NK-92 (cell line): ENCODE results near the gene F2RL1.
"Not testable (repeated sequence)": the region's sequence is repeated elsewhere in the genome, so short reads cannot be mapped to it uniquely, and the experiment has no call there.

Experiments used
- DNase-seq: peaks from one replicate; lab custom pipeline; 2025; ENCODE audit not compliant: unreplicated experiment; lab: John Stamatoyannopoulos, UW

Gene F2RL1

GRCh38 chr5:76805821-76806505 is 12.9 kb upstream of the F2RL1 start:
- DNase-seq: no peak

- no peak for DNase-seq
These were observed 11.5 kb upstream of the F2RL1 start for GRCh38 chr5:76807296-76807695.

DNA sequence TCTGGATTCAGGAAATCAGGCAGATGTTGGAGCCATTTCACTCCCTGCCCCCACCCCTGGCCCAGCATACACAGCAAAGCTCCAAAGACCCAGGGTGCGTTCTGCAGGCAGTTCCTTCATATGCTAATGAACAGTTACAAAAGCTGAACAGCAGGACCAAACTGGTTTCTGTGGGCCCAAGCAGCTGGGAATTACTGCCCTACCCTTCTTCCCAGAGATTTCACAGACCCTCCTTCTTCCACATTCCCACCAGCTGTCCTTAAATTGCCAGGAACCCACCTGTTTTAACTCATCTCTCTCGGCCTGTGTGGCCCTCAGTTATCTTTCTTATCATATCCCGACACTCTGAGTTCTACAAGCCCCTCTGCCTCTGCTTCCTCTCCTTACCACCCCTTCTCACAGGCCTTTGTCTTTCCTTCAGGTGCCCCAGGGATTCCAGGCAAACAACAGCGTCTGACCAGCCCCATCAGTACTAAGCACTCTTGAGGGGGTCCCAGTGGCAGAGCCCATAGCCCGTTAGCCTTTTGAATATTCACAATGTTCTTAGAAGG is 10.6 kb upstream of the F2RL1 start:
- DNase-seq: no peak

DNA sequence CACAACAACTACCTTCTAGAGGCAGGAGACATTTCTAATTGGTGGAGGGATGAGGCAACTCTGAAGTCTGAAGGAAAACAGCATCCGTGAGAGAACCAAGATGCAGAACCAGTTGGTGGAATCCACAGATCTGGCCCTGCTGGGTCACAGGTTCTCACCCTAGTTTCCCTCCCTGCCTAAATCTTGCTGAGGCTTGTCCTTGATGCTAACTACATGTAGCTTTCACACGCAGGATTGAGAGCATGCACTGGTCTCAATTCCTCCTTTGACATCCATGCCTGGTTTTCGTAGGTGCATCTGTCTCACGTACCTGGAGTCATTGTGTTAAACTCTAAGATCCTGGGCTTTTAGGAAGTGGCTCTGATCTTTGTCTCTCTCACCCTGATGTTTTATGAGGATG is 9.7 kb upstream of the F2RL1 start:
- DNase-seq: no peak

- no peak for DNase-seq
These were observed 8.6 kb upstream of the F2RL1 start for GRCh38 chr5:76810236-76810635.

- DNase-seq: no peak
These were observed 7.6 kb upstream of the F2RL1 start for GRCh38 chr5:76811214-76811613.

GRCh38 chr5:76812209-76812608 is 6.6 kb upstream of the F2RL1 start:
- DNase-seq: not testable (repeated sequence)

GRCh38 chr5:76813982-76814562 is 4.8 kb upstream of the F2RL1 start:
- DNase-seq: no peak

GRCh38 chr5:76816110-76816831 is 2.6 kb upstream of the F2RL1 start:
- no peak for DNase-seq

GRCh38 chr5:76819851-76820525 is 1.2 kb downstream of the F2RL1 start:
- no peak for DNase-seq

- no peak for DNase-seq
These were observed 1.7 kb downstream of the F2RL1 start for GRCh38 chr5:76820526-76820890.

- no peak for DNase-seq
These were observed 2.3 kb downstream of the F2RL1 start for GRCh38 chr5:76821136-76821535.

DNA sequence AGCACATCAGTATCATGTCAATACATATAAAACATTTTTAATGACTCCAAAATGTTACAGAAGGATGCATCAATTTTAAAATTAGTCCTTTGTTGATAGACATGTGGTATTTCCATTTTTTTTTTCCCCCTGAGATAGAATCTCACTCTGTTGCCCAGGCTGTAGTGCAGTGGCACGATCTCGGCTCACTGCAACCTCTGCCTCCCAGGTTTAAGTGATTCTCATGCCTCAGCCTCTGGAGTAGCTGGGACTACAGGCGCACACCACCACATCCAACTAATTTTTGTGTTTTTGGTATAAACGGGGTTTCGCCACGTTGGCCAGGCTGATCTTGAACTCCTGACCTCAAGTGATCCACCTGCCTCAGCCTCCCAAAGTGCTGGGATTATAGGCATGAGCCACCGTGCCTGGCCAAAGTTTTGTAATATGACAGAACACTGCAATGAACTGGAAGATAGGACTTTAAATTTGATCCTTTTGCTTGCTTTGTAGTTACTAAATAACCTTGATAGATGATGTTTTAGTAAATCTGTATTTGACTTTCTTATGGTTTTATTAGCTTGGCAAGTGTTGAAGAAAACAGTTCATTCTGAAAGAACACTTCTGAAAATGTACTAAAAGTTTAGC is 3.4 kb downstream of the F2RL1 start:
- not testable (repeated sequence) for DNase-seq

- DNase-seq: not testable (repeated sequence)
These were observed 7.6 kb downstream of the F2RL1 start for GRCh38 chr5:76826416-76826815.

GRCh38 chr5:76831110-76831452 is 12.3 kb downstream of the F2RL1 start:
- no peak for DNase-seq

DNA sequence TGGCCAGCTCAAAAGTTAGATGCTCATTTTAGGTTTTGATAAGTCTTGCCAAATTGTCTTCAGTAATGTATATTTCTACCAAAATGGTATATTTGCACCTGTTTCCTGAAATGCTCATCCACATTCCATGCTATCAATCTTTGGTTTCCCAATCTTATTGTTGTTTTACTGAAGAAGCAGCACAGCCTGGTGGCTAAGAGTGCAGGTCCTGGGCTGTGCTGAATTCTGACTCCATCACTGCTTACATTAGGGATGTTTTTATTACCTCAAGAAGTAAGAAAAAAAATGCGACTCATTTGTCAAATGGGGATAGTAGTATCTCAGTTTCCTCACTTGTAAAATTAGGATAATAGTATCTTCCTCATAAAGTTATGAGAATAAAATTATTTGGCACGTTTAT is 17.4 kb downstream of the F2RL1 start:
- DNase-seq: no peak

DNA sequence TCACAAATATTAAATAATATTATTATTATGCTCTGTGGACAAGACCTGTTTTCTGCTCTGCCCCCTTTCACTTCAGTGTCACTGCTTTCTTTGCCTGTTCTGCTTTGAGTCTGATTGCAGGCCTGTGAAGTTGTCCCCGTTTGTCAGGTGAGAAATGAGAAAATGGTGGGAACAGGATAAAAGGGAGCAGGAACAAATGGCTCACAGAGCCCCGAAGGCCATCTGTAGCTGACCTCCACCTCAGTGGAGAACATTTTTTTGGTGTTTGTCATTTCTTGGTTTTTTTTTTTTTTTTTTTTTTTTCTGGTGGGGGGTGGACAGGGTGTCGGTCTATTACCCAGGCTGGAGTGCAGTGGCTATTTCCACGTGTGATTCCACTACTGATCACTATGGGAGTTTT is 17.8 kb downstream of the F2RL1 start:
- no peak for DNase-seq

- DNase-seq: no peak
These were observed 19.8 kb downstream of the F2RL1 start for GRCh38 chr5:76838481-76839261.

- no peak for DNase-seq
These were observed 22.5 kb downstream of the F2RL1 start for GRCh38 chr5:76841361-76841760.

- no peak for DNase-seq
These were observed 27.1 kb downstream of the F2RL1 start for GRCh38 chr5:76845890-76846289.
